ENCODE data around the gene RNMT. TPM values are rescaled to one million over a fixed set of nuclear protein-coding genes. Genes with fewer than 3 reads are reported as not detected.

The RNMT gene
- polyA plus RNA-seq, 1 donor from 2014 or later, result 29.8 TPM

- no peak overlapping the region for H2AFZ ChIP-seq (ENCODE audit: low read depth, low read length)
- no peaks in the 10 kb centered on the region for H3K36me3 ChIP-seq (ENCODE audit: insufficient read depth, low read length)
- no peak overlapping the region for H3K27ac ChIP-seq (ENCODE audit: low read length)
- H3K79me2 ChIP-seq (replicated peaks; ENCODE audit: insufficient read depth, low read length), result no peaks in the 10 kb centered on the region
- H3K4me3 ChIP-seq (ENCODE audit: low read length), result no peak overlapping the region
- no peaks in the 10 kb centered on the region for H3K9me3 ChIP-seq (ENCODE audit: low read length)
- no peaks in the 10 kb centered on the region for H3F3A ChIP-seq (ENCODE audit: insufficient read depth, low read length, poor library complexity, severe bottlenecking)
- no peak for TF ChIP-seq MXI1 (conservative IDR thresholded peaks at IDR 0.05; ENCODE audit: poor library complexity, severe bottlenecking)
- TF ChIP-seq, protein P1, sequence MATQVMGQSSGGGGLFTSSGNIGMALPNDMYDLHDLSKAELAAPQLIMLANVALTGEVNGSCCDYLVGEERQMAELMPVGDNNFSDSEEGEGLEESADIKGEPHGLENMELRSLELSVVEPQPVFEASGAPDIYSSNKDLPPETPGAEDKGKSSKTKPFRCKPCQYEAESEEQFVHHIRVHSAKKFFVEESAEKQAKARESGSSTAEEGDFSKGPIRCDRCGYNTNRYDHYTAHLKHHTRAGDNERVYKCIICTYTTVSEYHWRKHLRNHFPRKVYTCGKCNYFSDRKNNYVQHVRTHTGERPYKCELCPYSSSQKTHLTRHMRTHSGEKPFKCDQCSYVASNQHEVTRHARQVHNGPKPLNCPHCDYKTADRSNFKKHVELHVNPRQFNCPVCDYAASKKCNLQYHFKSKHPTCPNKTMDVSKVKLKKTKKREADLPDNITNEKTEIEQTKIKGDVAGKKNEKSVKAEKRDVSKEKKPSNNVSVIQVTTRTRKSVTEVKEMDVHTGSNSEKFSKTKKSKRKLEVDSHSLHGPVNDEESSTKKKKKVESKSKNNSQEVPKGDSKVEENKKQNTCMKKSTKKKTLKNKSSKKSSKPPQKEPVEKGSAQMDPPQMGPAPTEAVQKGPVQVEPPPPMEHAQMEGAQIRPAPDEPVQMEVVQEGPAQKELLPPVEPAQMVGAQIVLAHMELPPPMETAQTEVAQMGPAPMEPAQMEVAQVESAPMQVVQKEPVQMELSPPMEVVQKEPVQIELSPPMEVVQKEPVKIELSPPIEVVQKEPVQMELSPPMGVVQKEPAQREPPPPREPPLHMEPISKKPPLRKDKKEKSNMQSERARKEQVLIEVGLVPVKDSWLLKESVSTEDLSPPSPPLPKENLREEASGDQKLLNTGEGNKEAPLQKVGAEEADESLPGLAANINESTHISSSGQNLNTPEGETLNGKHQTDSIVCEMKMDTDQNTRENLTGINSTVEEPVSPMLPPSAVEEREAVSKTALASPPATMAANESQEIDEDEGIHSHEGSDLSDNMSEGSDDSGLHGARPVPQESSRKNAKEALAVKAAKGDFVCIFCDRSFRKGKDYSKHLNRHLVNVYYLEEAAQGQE (IDR thresholded peaks at IDR 0.05; ENCODE audit: borderline replicate concordance), result no peak
- TF ChIP-seq CTCF (IDR thresholded peaks at IDR 0.05; ENCODE audit: poor library complexity, severe bottlenecking), result no peak
- no peak for TF ChIP-seq TAF1 (IDR thresholded peaks at IDR 0.05; ENCODE audit: low read depth)
- TF ChIP-seq POLR2AphosphoS5 (IDR thresholded peaks at IDR 0.05), result no peak
- no peak overlapping the region for H3K9ac ChIP-seq (ENCODE audit: low read length)
- no peaks in the 10 kb centered on the region for H4K20me1 ChIP-seq (ENCODE audit: insufficient read depth)
- no peaks in the 10 kb centered on the region for H3K27me3 ChIP-seq (ENCODE audit: insufficient read depth, low read depth, low read length)
- H3K9me2 ChIP-seq (ENCODE audit: insufficient read depth, low read length), result no peaks in the 10 kb centered on the region
- no peak overlapping the region for H3K4me2 ChIP-seq (ENCODE audit: low read length)
Measured at GRCh38 chr18:13811993-13812392, 85.5 kb downstream of the RNMT start.

GRCh38 chr18:13813271-13813849, 86.9 kb downstream of the RNMT start:
- Histone ChIP-seq H3F3A (ENCODE audit: insufficient read depth, low read length, poor library complexity, severe bottlenecking) (no peaks in the 10 kb centered on the region), H3K27me3 (ENCODE audit: insufficient read depth, low read depth, low read length) (no peaks in the 10 kb centered on the region), H3K4me2 (ENCODE audit: low read length) (no peak overlapping the region), H3K27ac (ENCODE audit: low read length) (no peak overlapping the region), H3K36me3 (ENCODE audit: insufficient read depth, low read length) (no peaks in the 10 kb centered on the region), H2AFZ (ENCODE audit: low read depth, low read length) (no peak overlapping the region), H3K79me2 (replicated peaks; ENCODE audit: insufficient read depth, low read length) (no peaks in the 10 kb centered on the region), H3K4me3 (ENCODE audit: low read length) (no peak overlapping the region), H3K9me2 (ENCODE audit: insufficient read depth, low read length) (no peaks in the 10 kb centered on the region), H4K20me1 (ENCODE audit: insufficient read depth) (no peaks in the 10 kb centered on the region), H3K9me3 (ENCODE audit: low read length) (no peaks in the 10 kb centered on the region), H3K9ac (ENCODE audit: low read length) (no peak overlapping the region)
- TF ChIP-seq EP300 (conservative IDR thresholded peaks at IDR 0.05; ENCODE audit: poor library complexity, severe bottlenecking), result no peak
- TF ChIP-seq, protein P1 (IDR thresholded peaks at IDR 0.05; ENCODE audit: borderline replicate concordance), result no peak
- TF ChIP-seq SMC3 (conservative IDR thresholded peaks at IDR 0.05; ENCODE audit: poor library complexity), result peak; percentile 75
- TF ChIP-seq CTCF (IDR thresholded peaks at IDR 0.05; ENCODE audit: poor library complexity, severe bottlenecking), result peak; percentile 81
- TF ChIP-seq MXI1 (conservative IDR thresholded peaks at IDR 0.05; ENCODE audit: poor library complexity, severe bottlenecking), result no peak
- TF ChIP-seq EZH2 (IDR thresholded peaks at IDR 0.05; ENCODE audit: borderline replicate concordance, insufficient read depth, low read length, poor library complexity, severe bottlenecking), result no peak
- TF ChIP-seq RAD21 (conservative IDR thresholded peaks at IDR 0.05), result peak; percentile 78
- TF ChIP-seq TAF1 (IDR thresholded peaks at IDR 0.05; ENCODE audit: low read depth), result no peak
- TF ChIP-seq POLR2AphosphoS5 (IDR thresholded peaks at IDR 0.05), result no peak
